Measurements from ENCODE around the gene CHIC1. TPM values are rescaled to one million over a fixed set of nuclear protein-coding genes. Genes with fewer than 3 reads are reported as not detected.

The CHIC1 gene
- polyA plus RNA-seq, 1 donor (not counting 4 experiments of a cell fraction or from before 2014, with no cell fraction given) = 6.3 TPM

DNA sequence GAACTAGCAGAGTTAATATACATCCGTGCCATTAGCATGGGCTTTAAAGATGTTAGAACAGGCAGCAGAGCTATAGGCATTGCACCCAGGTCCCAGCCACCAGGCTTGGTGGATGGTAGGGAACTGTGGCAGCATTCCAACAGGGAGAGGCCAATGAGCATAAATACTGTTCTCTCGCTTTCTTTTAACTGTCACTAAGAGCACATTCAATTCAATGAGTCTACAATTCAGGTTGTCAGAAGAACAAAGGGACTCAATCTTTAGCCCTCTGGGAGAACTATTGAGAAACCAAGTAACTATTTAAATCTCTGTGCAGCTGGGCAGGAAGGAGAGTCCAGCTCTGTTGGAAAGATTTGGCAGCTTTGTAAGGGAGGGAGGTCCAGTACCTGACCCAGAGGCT lies 165.6 kb downstream of the CHIC1 start:
- Histone ChIP-seq H3K36me3 (ENCODE audit: control insufficient read depth in 2 of 2, extremely low read depth in 1 of 2, insufficient read depth in 2 of 2, low read length in 2 of 2) (no peaks in the 10 kb centered on the region), H3K9ac (ENCODE audit: control insufficient read depth, extremely low read depth, insufficient read depth, low read length) (no peak overlapping the region), H3K4me2 (ENCODE audit: control insufficient read depth, extremely low read depth, insufficient read depth, low read depth, low read length) (no peak overlapping the region), H4K20me1 (ENCODE audit: control insufficient read depth, extremely low read depth, insufficient read depth, low read length) (no peaks in the 10 kb centered on the region), H3K79me2 (ENCODE audit: control insufficient read depth, insufficient read depth, low read length) (no peaks in the 10 kb centered on the region), H3K9me3 (ENCODE audit: control insufficient read depth, low read depth, low read length) (no peaks in the 10 kb centered on the region), H3K27ac (ENCODE audit: control insufficient read depth, insufficient read depth, low read length) (no peak overlapping the region), H3K4me3 (ENCODE audit: control insufficient read depth in 2 of 3, extremely low read depth in 1 of 3, insufficient read depth in 2 of 3, low read depth in 1 of 3, low read length in 3 of 3) (no peak overlapping the region), H2AFZ (ENCODE audit: control insufficient read depth, low read length) (no peak overlapping the region), H3K4me1 (ENCODE audit: control insufficient read depth, extremely low read depth, insufficient read depth, low read length) (no peaks in the 10 kb centered on the region), H3K9me1 (ENCODE audit: control insufficient read depth, extremely low read depth, insufficient read depth, low read length) (no peaks in the 10 kb centered on the region), H3K27me3 (ENCODE audit: control insufficient read depth, extremely low read depth, insufficient read depth, low read length) (no peaks in the 10 kb centered on the region)
- DNase-seq (ENCODE audit: low read depth, low spot score) (no peak), FAIRE-seq (no peak)
- no peak for TF ChIP-seq EZH2 (IDR thresholded peaks at IDR 0.05; ENCODE audit: low read length)
- dilution Hi-C loops (cut with MboI; ENCODE audit: extremely low pct_ligation_motif_present, low sequenced_read_pairs) = no loop called here

Other genes starting within 250 kb of the CHIC1 start
- gene CDX4, start 116.1 kb upstream of the CHIC1 start, polyA plus RNA-seq = not detected in 3 replicates